Activated B cell treated with CpG ODN at 0.5 μM for 24 hours (primary cell): ENCODE results near the gene CYB561. TPM values are rescaled to one million over a fixed set of nuclear protein-coding genes. Genes with fewer than 3 reads are reported as not detected.

Source experiments
- ATAC-seq: fragments of 200-7000 bp; cut with Tn5 transposase; one replicate; pipeline ENCODE4 v1.10.0; 2021; ENCODE audit warnings: low read depth, mild to moderate bottlenecking, moderate library complexity
- CTCF ChIA-PET: fragments of 350-600 bp; sonication (Branson Sonifier 250); formaldehyde crosslinking; loops from one replicate; lab custom pipeline; 2021; ENCODE audit warnings: antibody characterized with exemption; lab: Charles Lee
- POLR2A ChIA-PET: fragments of 350-600 bp; sonication (Branson Sonifier 250); formaldehyde crosslinking; loops from one replicate; lab custom pipeline; 2021; ENCODE audit warnings: antibody characterized with exemption; lab: Charles Lee
- DNase-seq: peaks from one replicate; pipeline ENCODE4 v3.0.0; 2022
- H3K27ac Mint-ChIP-seq: one replicate; pipeline ENCODE4 v1.8.0; 2020; ENCODE audit warnings: mixed read lengths
- H3K27me3 Mint-ChIP-seq: one replicate; pipeline ENCODE4 v1.8.0; 2021; ENCODE audit warnings: mixed read lengths
- H3K36me3 Mint-ChIP-seq: one replicate; pipeline ENCODE4 v1.8.0; 2021; ENCODE audit warnings: low read depth, mixed read lengths
- H3K4me1 Mint-ChIP-seq: one replicate; pipeline ENCODE4 v1.8.0; 2021; ENCODE audit warnings: mixed read lengths
- H3K4me3 Mint-ChIP-seq: one replicate; pipeline ENCODE4 v1.8.0; 2020; ENCODE audit warnings: mild to moderate bottlenecking, mixed read lengths
- H3K9me3 Mint-ChIP-seq: one replicate; pipeline ENCODE4 v1.8.0; 2020; ENCODE audit warnings: mixed read lengths
- CTCF ChIP-seq: fragments of 200-600 bp; IDR thresholded peaks from one replicate; pipeline ENCODE4 v1.8.0; 2022; ENCODE audit warnings: antibody characterized with exemption, mild to moderate bottlenecking
- intact Hi-C: fragments of 100-400 bp; cut with micrococcal nuclease; formaldehyde crosslinking; loops from one replicate; pipeline ENCODE4 v1.15.1; 2024
- total RNA-seq: library from RNA; stranded (reverse); gene quantifications from 2 replicates; pipeline ENCODE4 v1.2.3, GENCODE V29; 2022

Gene CYB561
- total RNA-seq, 1 donor from 2014 or later, result 18.9 TPM

- H3K9me3 Mint-ChIP-seq, result no peaks in the 10 kb centered on the region
- H3K27ac Mint-ChIP-seq, result no peak overlapping the region
- ChIA-PET POLR2A (no interaction called here), CTCF (interaction anchor here (1.7 kb wide), 1 partner anchor 57 kb away, joined by 8 read pairs; no protein-coding TSS in a partner anchor)
- ATAC-seq (no peak), DNase-seq (no peak)
- TF ChIP-seq CTCF, result no peak
- intact Hi-C loops, result no loop called here
- peaks cover 22% of the 10 kb centered on the region for H3K27me3 Mint-ChIP-seq
- peaks cover 22% of the 10 kb centered on the region for H3K4me1 Mint-ChIP-seq
- H3K36me3 Mint-ChIP-seq, result no peaks in the 10 kb centered on the region
- no peak overlapping the region for H3K4me3 Mint-ChIP-seq
Observed at GRCh38 chr17:63482509-63482908, 36.4 kb upstream of the CYB561 start.

GRCh38 chr17:63481488-63481870 is 35.4 kb upstream of the CYB561 start:
- peaks cover 23% of the 10 kb centered on the region for H3K27me3 Mint-ChIP-seq
- DNase-seq, result no peak
- no peak for ATAC-seq
- peaks cover 20% of the 10 kb centered on the region for H3K4me1 Mint-ChIP-seq
- no peak overlapping the region for H3K27ac Mint-ChIP-seq
- ChIA-PET CTCF (interaction anchor here (1.6 to 5.7 kb wide), 2 partner anchors 46 to 55 kb away, joined by 3 to 155 read pairs; no protein-coding TSS in a partner anchor), POLR2A (no interaction called here)
- no peaks in the 10 kb centered on the region for H3K36me3 Mint-ChIP-seq
- no peaks in the 10 kb centered on the region for H3K9me3 Mint-ChIP-seq
- intact Hi-C loops, result no loop called here
- no peak overlapping the region for H3K4me3 Mint-ChIP-seq
- no peak for TF ChIP-seq CTCF

GRCh38 chr17:63480826-63481487 is 34.9 kb upstream of the CYB561 start:
- ChIA-PET POLR2A (no interaction called here), CTCF (interaction anchor here (1.6 to 5.7 kb wide), 3 partner anchors 37 to 55 kb away, joined by 3 to 155 read pairs (median 26); no protein-coding TSS in a partner anchor)
- Mint-ChIP-seq H3K27me3 (peaks cover 23% of the 10 kb centered on the region), H3K27ac (no peak overlapping the region), H3K9me3 (no peaks in the 10 kb centered on the region), H3K36me3 (no peaks in the 10 kb centered on the region), H3K4me3 (no peak overlapping the region), H3K4me1 (peaks cover 15% of the 10 kb centered on the region)
- intact Hi-C loops, result no loop called here
- ATAC-seq, result no peak
- TF ChIP-seq CTCF, result no peak
- no peak for DNase-seq

GRCh38 chr17:63480192-63480784 is 34.2 kb upstream of the CYB561 start:
- intact Hi-C loops, result no loop called here
- no peak for DNase-seq
- H3K4me3 Mint-ChIP-seq, result no peak overlapping the region
- H3K36me3 Mint-ChIP-seq, result no peaks in the 10 kb centered on the region
- no peak overlapping the region for H3K27ac Mint-ChIP-seq
- ChIA-PET CTCF (interaction anchor here (1.4 to 5.7 kb wide), 6 partner anchors 19 to 230 kb away, joined by 3 to 155 read pairs (median 10); partner anchors contain the start of gene CYB561), POLR2A (no interaction called here)
- TF ChIP-seq CTCF, result no peak
- peaks cover 17% of the 10 kb centered on the region for H3K4me1 Mint-ChIP-seq
- H3K9me3 Mint-ChIP-seq, result no peaks in the 10 kb centered on the region
- peaks cover 25% of the 10 kb centered on the region for H3K27me3 Mint-ChIP-seq
- no peak for ATAC-seq
